ENCODE measurements around the gene TUBE1.

Gene TUBE1

GRCh38 chr6:112029045-112029822, 58.0 kb downstream of the TUBE1 start:
- no peak overlapping the region for H3K4me2 ChIP-seq
- peaks cover 7% of the 10 kb centered on the region; the same call in 1 of the 2 replicates for H3K9me3 ChIP-seq
- H3K4me3 ChIP-seq = no peak overlapping the region
- no peaks in the 10 kb centered on the region for H3K36me3 ChIP-seq
- H3K27ac ChIP-seq = no peak overlapping the region
- TF ChIP-seq Cebpa-rat (IDR thresholded peaks at IDR 0.05) = no peak
- no peaks in the 10 kb centered on the region for H4K20me1 ChIP-seq
- H3K4me1 ChIP-seq = peaks cover 17% of the 10 kb centered on the region
- H3K9ac ChIP-seq = no peak overlapping the region
- H3K27me3 ChIP-seq = no peaks in the 10 kb centered on the region

- Histone ChIP-seq H3K4me1 (peaks cover 17% of the 10 kb centered on the region), H3K9me3 (peaks cover 13% of the 10 kb centered on the region; the same call in 1 of the 2 replicates), H3K4me2 (peak overlapping the region; percentile 55), H4K20me1 (no peaks in the 10 kb centered on the region), H3K27me3 (no peaks in the 10 kb centered on the region), H3K9ac (no peak overlapping the region), H3K4me3 (no peak overlapping the region), H3K27ac (no peak overlapping the region; the same call in 1 of the 2 replicates), H3K36me3 (no peaks in the 10 kb centered on the region)
- TF ChIP-seq Cebpa-rat (IDR thresholded peaks at IDR 0.05) = no peak
These were observed 59.2 kb downstream of the TUBE1 start for GRCh38 chr6:112027942-112028674.

- H3K9me3 ChIP-seq = peaks cover 13% of the 10 kb centered on the region; the same call in 1 of the 2 replicates
- no peaks in the 10 kb centered on the region for H3K27me3 ChIP-seq
- TF ChIP-seq Cebpa-rat (IDR thresholded peaks at IDR 0.05) = no peak
- H3K4me3 ChIP-seq = no peak overlapping the region
- H3K36me3 ChIP-seq = no peaks in the 10 kb centered on the region
- peaks cover 17% of the 10 kb centered on the region for H3K4me1 ChIP-seq
- no peak overlapping the region for H3K9ac ChIP-seq
- no peak overlapping the region; the same call in 1 of the 2 replicates for H3K27ac ChIP-seq
- H4K20me1 ChIP-seq = no peaks in the 10 kb centered on the region
- H3K4me2 ChIP-seq = no peak overlapping the region
These were observed 60.3 kb downstream of the TUBE1 start for GRCh38 chr6:112026933-112027332.

- Histone ChIP-seq H3K27me3 (no peaks in the 10 kb centered on the region), H4K20me1 (no peaks in the 10 kb centered on the region), H3K27ac (no peak overlapping the region), H3K4me2 (no peak overlapping the region), H3K36me3 (no peaks in the 10 kb centered on the region), H3K9me3 (peaks cover 13% of the 10 kb centered on the region; the same call in 1 of the 2 replicates), H3K4me3 (no peak overlapping the region), H3K4me1 (peaks cover 17% of the 10 kb centered on the region), H3K9ac (no peak overlapping the region)
- TF ChIP-seq Cebpa-rat (IDR thresholded peaks at IDR 0.05) = no peak
These were observed 62.8 kb downstream of the TUBE1 start for GRCh38 chr6:112024464-112024863.

- no peak for TF ChIP-seq Cebpa-rat (IDR thresholded peaks at IDR 0.05)
- Histone ChIP-seq H3K9me3 (peaks cover 13% of the 10 kb centered on the region; the same call in 1 of the 2 replicates), H3K4me1 (peaks cover 7% of the 10 kb centered on the region), H3K4me2 (no peak overlapping the region), H3K4me3 (no peak overlapping the region), H3K36me3 (no peaks in the 10 kb centered on the region), H3K27ac (no peak overlapping the region), H4K20me1 (no peaks in the 10 kb centered on the region), H3K27me3 (no peaks in the 10 kb centered on the region), H3K9ac (no peak overlapping the region)
These were observed 64.5 kb downstream of the TUBE1 start for GRCh38 chr6:112022749-112023148.

GRCh38 chr6:112021691-112022310, 65.5 kb downstream of the TUBE1 start:
- TF ChIP-seq Cebpa-rat (IDR thresholded peaks at IDR 0.05) = no peak
- H3K9ac ChIP-seq = no peak overlapping the region
- H3K4me3 ChIP-seq = no peak overlapping the region
- H3K36me3 ChIP-seq = no peaks in the 10 kb centered on the region
- peaks cover 13% of the 10 kb centered on the region; the same call in 1 of the 2 replicates for H3K9me3 ChIP-seq
- H3K27ac ChIP-seq = no peak overlapping the region
- no peak overlapping the region for H3K4me2 ChIP-seq
- H3K27me3 ChIP-seq = no peaks in the 10 kb centered on the region
- no peaks in the 10 kb centered on the region for H3K4me1 ChIP-seq
- no peaks in the 10 kb centered on the region for H4K20me1 ChIP-seq

Measured in BLaER1 (cell line).